ENCODE measurements around the gene ELF3.
"Not testable (repeated sequence)": the region's sequence is repeated elsewhere in the genome, so short reads cannot be mapped to it uniquely, and the experiment has no call there.

Gene ELF3

GRCh38 chr1:202010180-202011015 is at the start of gene ELF3:
TSS of gene ELF3 (plus strand) at chr1:202010587. CDS start at chr1:202011137, 550 bp downstream.
- no peaks in the 10 kb centered on the region for H3K9me3 ChIP-seq (ENCODE audit: insufficient read depth, low read length)
- no peak within 1 kb of the TSS for H3K4me3 ChIP-seq (ENCODE audit: insufficient read depth, low read length, poor library complexity, severe bottlenecking)
- no peak within 1 kb of the TSS for H3K27ac ChIP-seq (ENCODE audit: low read depth, low read length)
- no peaks in the 10 kb centered on the region for H4K20me1 ChIP-seq (ENCODE audit: low read depth, low read length)
- no peaks in the 10 kb centered on the region for H3K36me3 ChIP-seq (ENCODE audit: low read length)
- TF ChIP-seq CTCF (IDR thresholded peaks at IDR 0.05; ENCODE audit: insufficient read depth, low read length, poor library complexity, severe bottlenecking) (no peak), EZH2phosphoT487 (conservative IDR thresholded peaks at IDR 0.05; ENCODE audit: low read length) (no peak)
- no peak within 1 kb of the TSS for H2AFZ ChIP-seq (ENCODE audit: low read depth, low read length, severe bottlenecking)
- no peak within 1 kb of the TSS for H3K9ac ChIP-seq (ENCODE audit: low read length)
- no peaks in the 10 kb centered on the region for H3K27me3 ChIP-seq (ENCODE audit: low read length)
- H3F3A ChIP-seq (ENCODE audit: insufficient read depth), result no peaks in the 10 kb centered on the region
- H3K9me2 ChIP-seq (replicated peaks; ENCODE audit: insufficient read depth, low read length), result no peaks in the 10 kb centered on the region
- H3K79me2 ChIP-seq (ENCODE audit: insufficient read depth, low read length), result no peaks in the 10 kb centered on the region
- no peak within 1 kb of the TSS for H3K4me2 ChIP-seq (ENCODE audit: low read depth, low read length, poor library complexity, severe bottlenecking)

- not testable (repeated sequence) for H3K79me2 ChIP-seq (ENCODE audit: insufficient read depth, low read length); H3K9me2 ChIP-seq (replicated peaks; ENCODE audit: insufficient read depth, low read length); H3K27me3 ChIP-seq (ENCODE audit: low read length); H2AFZ ChIP-seq (ENCODE audit: low read depth, low read length, severe bottlenecking); H3F3A ChIP-seq (ENCODE audit: insufficient read depth); H3K9me3 ChIP-seq (ENCODE audit: insufficient read depth, low read length); H3K27ac ChIP-seq (ENCODE audit: low read depth, low read length); H3K9ac ChIP-seq (ENCODE audit: low read length); H4K20me1 ChIP-seq (ENCODE audit: low read depth, low read length); H3K4me3 ChIP-seq (ENCODE audit: insufficient read depth, low read length, poor library complexity, severe bottlenecking); H3K4me2 ChIP-seq (ENCODE audit: low read depth, low read length, poor library complexity, severe bottlenecking)
- peaks cover 23% of the 10 kb centered on the region for H3K36me3 ChIP-seq (ENCODE audit: low read length)
Observed at GRCh38 chr1:201962382-201962781, 48.0 kb upstream of the ELF3 start.

- Histone ChIP-seq H3K27ac (ENCODE audit: low read depth, low read length) (no peak overlapping the region), H4K20me1 (ENCODE audit: low read depth, low read length) (no peaks in the 10 kb centered on the region), H3K9ac (ENCODE audit: low read length) (no peak overlapping the region), H3K79me2 (ENCODE audit: insufficient read depth, low read length) (peaks cover 3% of the 10 kb centered on the region; the same call in 1 of the 2 replicates), H3K4me2 (ENCODE audit: low read depth, low read length, poor library complexity, severe bottlenecking) (no peak overlapping the region), H3K9me3 (ENCODE audit: insufficient read depth, low read length) (no peaks in the 10 kb centered on the region), H3K4me3 (ENCODE audit: insufficient read depth, low read length, poor library complexity, severe bottlenecking) (no peak overlapping the region), H2AFZ (ENCODE audit: low read depth, low read length, severe bottlenecking) (no peak overlapping the region), H3K27me3 (ENCODE audit: low read length) (no peaks in the 10 kb centered on the region), H3K9me2 (replicated peaks; ENCODE audit: insufficient read depth, low read length) (no peaks in the 10 kb centered on the region), H3K36me3 (ENCODE audit: low read length) (peaks cover 22% of the 10 kb centered on the region), H3F3A (ENCODE audit: insufficient read depth) (peaks cover 6% of the 10 kb centered on the region; the same call in 1 of the 2 replicates)
- TF ChIP-seq CTCF (IDR thresholded peaks at IDR 0.05; ENCODE audit: insufficient read depth, low read length, poor library complexity, severe bottlenecking) (no peak), EZH2phosphoT487 (conservative IDR thresholded peaks at IDR 0.05; ENCODE audit: low read length) (no peak)
Observed at GRCh38 chr1:201964261-201964660, 46.1 kb upstream of the ELF3 start.

GRCh38 chr1:201966171-201966570 is 44.2 kb upstream of the ELF3 start:
- Histone ChIP-seq H3K36me3 (ENCODE audit: low read length) (peaks cover 35% of the 10 kb centered on the region), H3K27ac (ENCODE audit: low read depth, low read length) (no peak overlapping the region), H3F3A (ENCODE audit: insufficient read depth) (peaks cover 12% of the 10 kb centered on the region; the same call in 1 of the 2 replicates), H3K9me3 (ENCODE audit: insufficient read depth, low read length) (no peaks in the 10 kb centered on the region), H3K27me3 (ENCODE audit: low read length) (no peaks in the 10 kb centered on the region), H3K4me3 (ENCODE audit: insufficient read depth, low read length, poor library complexity, severe bottlenecking) (no peak overlapping the region), H4K20me1 (ENCODE audit: low read depth, low read length) (no peaks in the 10 kb centered on the region), H3K79me2 (ENCODE audit: insufficient read depth, low read length) (peaks cover 3% of the 10 kb centered on the region; the same call in 1 of the 2 replicates), H2AFZ (ENCODE audit: low read depth, low read length, severe bottlenecking) (no peak overlapping the region), H3K9ac (ENCODE audit: low read length) (no peak overlapping the region), H3K4me2 (ENCODE audit: low read depth, low read length, poor library complexity, severe bottlenecking) (no peak overlapping the region), H3K9me2 (replicated peaks; ENCODE audit: insufficient read depth, low read length) (no peaks in the 10 kb centered on the region)
- TF ChIP-seq EZH2phosphoT487 (conservative IDR thresholded peaks at IDR 0.05; ENCODE audit: low read length), result no peak
- no peak for TF ChIP-seq CTCF (IDR thresholded peaks at IDR 0.05; ENCODE audit: insufficient read depth, low read length, poor library complexity, severe bottlenecking)
